NCI-H1105 treated with DMSO at 0.1 percent for 48 hours (cell line): ENCODE data around the gene GABRG3.

Experiments
- DNase-seq: peaks from one replicate; lab custom pipeline; 2025; lab: John Stamatoyannopoulos, UW

The GABRG3 gene

GRCh38 chr15:27468151-27468591, 497.2 kb downstream of the GABRG3 start:
- no peak for DNase-seq

DNA sequence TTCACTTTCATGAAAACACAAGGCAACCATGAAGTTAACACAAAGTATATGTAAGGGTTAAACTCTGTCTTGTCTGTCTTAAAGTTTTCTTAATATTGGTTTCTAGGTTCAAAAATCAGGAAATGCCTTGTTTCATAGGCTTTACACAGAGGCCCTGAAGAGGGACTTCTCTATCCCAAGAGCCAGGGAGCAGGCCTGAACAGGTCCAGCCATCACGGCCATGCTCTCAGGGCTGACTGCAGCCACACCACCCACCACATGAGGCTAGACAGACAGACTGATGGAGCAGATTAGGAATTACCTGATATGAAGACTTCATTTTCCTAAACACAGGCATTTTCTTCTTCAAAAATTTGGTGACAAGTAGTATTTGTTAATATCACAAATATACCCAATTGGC, 502.9 kb downstream of the GABRG3 start:
- DNase-seq: no peak

DNA sequence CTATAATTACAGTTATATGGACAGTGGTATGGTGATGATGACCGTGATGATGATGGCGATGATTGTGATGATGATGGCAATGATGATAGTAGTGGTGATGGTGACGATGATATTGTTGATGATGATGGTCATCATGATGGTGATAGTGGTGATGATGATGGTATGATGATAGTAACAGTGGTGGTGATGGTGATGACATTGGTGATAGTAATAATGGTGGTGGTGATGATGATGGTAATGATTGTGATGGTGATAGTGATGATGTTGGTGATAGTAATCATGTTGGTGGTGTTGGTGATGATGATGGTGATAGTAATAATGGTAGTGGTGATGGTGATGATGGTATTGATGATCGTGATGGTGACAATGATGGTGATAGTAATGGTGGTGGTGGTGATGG, 504.4 kb downstream of the GABRG3 start:
- DNase-seq: no peak

DNA sequence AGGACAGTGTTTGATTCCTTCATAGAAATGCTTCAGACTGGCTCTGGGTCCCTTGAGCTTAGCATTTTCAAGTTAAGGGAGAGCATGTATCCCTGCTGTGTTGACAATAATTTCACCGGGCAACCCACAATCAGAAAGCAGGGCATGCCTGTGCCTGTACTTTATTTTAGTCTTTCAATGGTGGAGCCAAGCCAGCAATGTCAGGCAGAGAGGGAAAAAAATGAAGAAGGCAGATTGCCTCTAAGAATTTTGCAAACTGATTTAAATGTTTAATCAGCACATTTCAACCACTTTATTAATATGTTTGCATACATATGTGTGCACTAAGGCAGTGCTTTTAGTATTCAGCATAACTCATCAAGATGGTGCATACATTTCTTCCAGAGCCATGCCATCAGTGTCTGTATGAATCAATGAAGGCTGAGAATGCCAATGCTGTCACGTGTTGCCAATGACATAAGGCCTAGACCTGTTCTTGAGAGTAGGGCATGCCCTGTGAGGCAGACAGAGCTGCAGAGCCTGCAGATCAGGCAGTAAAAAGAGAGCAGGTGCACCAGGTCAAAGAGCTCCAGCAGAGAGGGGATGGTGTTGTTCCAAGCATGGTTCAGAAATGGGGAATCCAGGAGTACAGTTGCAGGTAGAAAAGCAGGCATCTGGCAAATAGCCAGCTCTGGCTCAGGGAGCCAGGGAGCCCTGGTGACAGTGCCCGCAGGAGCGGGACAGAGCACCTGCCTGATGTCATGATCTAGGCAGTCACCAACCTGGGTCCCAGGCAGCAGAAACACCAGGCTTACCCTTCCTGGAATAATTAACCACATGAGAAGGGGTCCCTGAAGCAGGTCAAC, 508.5 kb downstream of the GABRG3 start:
- peak; percentile 85 for DNase-seq

- no peak for DNase-seq
Measured at GRCh38 chr15:27480141-27480530, 509.2 kb downstream of the GABRG3 start.

GRCh38 chr15:27480642-27481041, 509.7 kb downstream of the GABRG3 start:
- no peak for DNase-seq

GRCh38 chr15:27481768-27482167, 510.8 kb downstream of the GABRG3 start:
- no peak for DNase-seq

- DNase-seq: no peak
Measured at GRCh38 chr15:27482287-27482686, 511.3 kb downstream of the GABRG3 start.

- no peak for DNase-seq
Measured at GRCh38 chr15:27483124-27483523, 512.1 kb downstream of the GABRG3 start.

GRCh38 chr15:27485265-27485664, 514.3 kb downstream of the GABRG3 start:
- DNase-seq: no peak

DNA sequence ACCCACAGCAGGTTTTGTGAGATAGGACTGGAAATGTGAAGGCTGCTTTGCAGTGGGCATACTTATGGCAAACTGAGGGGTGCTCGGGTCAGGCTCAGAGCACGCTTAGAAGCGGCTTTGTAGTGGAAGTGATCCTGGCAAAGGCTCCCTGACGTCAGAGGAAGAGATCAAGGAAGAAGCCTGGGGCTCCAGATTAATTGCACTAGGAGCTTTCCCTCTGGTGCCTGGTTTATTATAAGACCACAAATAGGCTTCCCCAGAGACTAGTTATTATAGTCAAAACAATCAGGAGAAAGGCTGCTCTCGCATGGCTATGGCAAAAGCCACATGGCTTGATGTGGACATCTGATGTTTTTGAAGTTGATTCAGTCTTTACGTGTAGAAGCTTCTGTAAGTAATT, 515.1 kb downstream of the GABRG3 start:
- peak; percentile 29 for DNase-seq

- DNase-seq: peak; percentile 73
Measured at GRCh38 chr15:27486683-27487647, 516.0 kb downstream of the GABRG3 start.

DNA sequence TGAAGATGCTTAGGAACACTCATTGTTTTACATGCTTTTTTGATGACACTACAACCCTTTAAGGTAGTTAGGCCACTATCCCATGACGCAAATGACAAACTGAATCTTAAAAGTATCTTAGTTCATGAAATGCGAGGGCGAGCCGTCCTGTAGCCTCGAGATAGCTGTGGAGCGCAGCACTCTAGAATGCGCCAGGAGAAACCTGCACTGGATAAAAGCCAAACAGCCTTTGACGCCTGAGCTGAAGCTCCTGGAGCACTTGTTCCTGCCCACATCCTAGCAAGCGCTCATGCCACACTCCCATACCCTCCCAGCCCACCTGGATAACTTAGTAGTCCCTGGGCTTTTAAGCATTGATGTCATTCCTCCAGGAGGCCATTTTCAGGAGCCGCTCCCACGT, 516.9 kb downstream of the GABRG3 start:
- DNase-seq: no peak

DNA sequence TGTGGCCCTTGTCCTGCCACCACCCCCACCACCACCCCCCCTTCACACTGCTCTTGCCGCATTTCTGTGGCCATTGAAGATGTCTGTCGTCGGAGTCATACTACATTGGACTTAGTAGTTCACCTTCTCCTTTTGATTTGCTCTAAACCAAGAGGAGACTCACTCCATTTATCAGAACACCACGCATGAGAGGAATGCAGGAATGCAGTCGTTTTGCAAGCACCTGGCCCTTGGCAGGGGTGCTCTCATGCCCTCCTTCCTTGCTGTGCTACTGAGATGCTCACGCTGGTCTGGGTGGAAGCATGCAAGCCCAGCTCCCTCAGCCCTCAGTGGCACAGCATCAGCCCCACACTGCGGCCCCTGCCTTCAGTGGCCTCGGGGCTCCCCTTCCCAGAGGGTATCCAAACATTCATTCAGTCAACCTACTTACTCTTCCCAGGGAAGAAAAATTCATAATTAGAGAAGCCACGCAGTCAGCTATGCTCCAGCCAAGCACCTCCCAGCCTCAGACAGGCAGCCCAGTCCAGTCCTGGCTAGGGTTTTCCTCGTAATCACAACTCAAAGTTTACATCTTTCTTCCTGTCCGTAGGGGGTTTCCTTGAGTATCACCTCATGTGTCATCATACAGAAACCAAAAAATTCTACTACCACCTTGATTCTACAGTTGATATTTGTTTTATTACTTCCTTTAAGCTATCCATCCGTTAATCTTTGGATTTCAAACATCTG, 520.0 kb downstream of the GABRG3 start:
- DNase-seq: no peak

DNA sequence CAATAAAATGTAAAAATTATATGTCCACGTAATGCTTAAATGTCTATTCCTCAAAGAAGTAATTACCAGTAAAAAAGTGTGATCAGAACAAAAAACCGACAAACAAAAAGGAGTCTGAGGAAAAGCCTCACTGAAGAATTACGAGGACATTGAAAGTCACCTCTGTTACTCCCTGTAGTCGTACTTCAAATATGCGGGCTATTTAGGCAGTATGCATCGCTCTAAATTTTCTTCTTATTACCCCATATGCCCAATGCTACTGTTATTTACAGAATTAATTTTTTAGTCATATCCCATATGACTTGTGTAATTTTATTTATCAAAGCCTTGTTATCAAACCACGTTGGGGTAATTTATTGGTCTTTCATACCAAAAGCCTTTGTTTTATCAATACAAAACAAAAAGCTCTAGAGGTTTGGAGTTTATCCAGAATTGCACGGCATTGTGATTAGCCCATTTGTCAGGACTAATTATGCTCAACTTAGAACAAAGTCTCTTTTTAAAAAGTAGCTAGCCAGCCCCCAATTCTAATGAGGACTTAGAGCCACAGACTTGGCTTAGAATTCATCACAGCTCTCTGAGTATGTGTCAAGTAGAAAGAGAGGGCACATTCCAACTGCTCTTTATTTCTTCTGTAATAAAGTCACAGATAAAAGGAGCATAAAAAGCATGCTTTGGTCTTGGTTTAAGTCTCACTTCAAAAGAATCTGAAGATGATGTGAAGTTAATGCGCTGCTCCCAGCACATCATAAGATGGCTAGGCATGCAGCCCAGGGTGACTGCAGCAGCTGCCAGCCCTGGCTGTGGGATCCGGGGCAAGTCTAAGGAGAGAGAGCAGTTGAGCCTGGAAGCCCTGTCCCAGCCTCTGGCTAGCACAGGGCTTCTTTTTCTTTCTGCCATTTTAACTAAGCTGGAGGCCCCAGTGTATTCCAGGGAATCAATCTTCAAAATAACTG, 521.0 kb downstream of the GABRG3 start:
- DNase-seq: peak; percentile 25

- DNase-seq: peak; percentile 20
Measured at GRCh38 chr15:27495963-27496459, 525.0 kb downstream of the GABRG3 start.

- DNase-seq: no peak
Measured at GRCh38 chr15:27498700-27499099, 527.7 kb downstream of the GABRG3 start.

GRCh38 chr15:27499191-27499590, 528.2 kb downstream of the GABRG3 start:
- DNase-seq: no peak

GRCh38 chr15:27499719-27500118, 528.7 kb downstream of the GABRG3 start:
- no peak for DNase-seq

DNA sequence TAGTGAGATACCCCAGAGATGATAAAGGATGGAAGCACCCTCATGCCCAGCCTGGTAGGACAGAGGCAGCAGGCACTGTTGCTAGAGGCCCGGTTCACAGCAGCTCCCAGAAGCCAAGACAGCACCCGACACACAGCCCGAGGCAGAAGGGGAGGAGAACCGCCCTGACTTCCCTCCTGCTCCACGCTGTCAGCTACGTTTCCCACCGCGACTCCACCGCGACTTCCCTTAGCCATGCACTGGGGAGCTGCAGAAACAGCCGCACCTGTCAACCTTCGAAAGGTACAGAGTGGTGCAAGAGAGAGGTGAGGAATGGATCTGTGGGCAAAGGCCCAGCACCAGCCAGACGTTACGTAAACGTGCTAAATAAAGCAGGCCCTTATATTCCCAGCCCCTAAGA, 529.2 kb downstream of the GABRG3 start:
- no peak for DNase-seq

GRCh38 chr15:27506752-27507151, 535.8 kb downstream of the GABRG3 start:
- DNase-seq: no peak
